Measurements from ENCODE around the gene USP15.

Gene USP15

GRCh38 chr12:62250671-62251608 is 9.3 kb upstream of the USP15 start:
- Histone ChIP-seq H3K9ac (ENCODE audit: low read depth, low read length) (no peak overlapping the region), H3K36me3 (ENCODE audit: insufficient read depth, low read length) (no peaks in the 10 kb centered on the region), H3K4me1 (ENCODE audit: insufficient read depth, low read length) (peaks cover 11% of the 10 kb centered on the region), H3K79me2 (ENCODE audit: insufficient read depth, low read length) (no peaks in the 10 kb centered on the region), H4K20me1 (ENCODE audit: insufficient read depth, low read length) (no peaks in the 10 kb centered on the region), H3K4me3 (ENCODE audit: low read depth in 1 of 2, low read length in 2 of 2) (no peak overlapping the region), H3K27ac (ENCODE audit: low read length) (no peak overlapping the region), H3K27me3 (ENCODE audit: insufficient read depth, low read length, poor library complexity) (no peaks in the 10 kb centered on the region), H3K9me3 (ENCODE audit: insufficient read depth, low read length, severe bottlenecking) (no peaks in the 10 kb centered on the region), H3K4me2 (ENCODE audit: insufficient read depth, low read length) (no peak overlapping the region; the same call in 1 of the 2 replicates), H2AFZ (ENCODE audit: low read depth, low read length) (no peak overlapping the region)
- TF ChIP-seq EZH2 (IDR thresholded peaks at IDR 0.05; ENCODE audit: borderline replicate concordance, low read depth, low read length, severe bottlenecking), result no peak
- no peak for TF ChIP-seq CTCF (IDR thresholded peaks at IDR 0.05; ENCODE audit: borderline replicate concordance, extremely low read depth, low read length, poor library complexity, severe bottlenecking)
- ATAC-seq (ENCODE audit: insufficient read depth, low read depth), result peak; percentile 44; the same call in 2 of the 3 replicates
- DNase-seq, result no peak

- no peak for TF ChIP-seq EZH2 (IDR thresholded peaks at IDR 0.05; ENCODE audit: borderline replicate concordance, low read depth, low read length, severe bottlenecking)
- no peak for TF ChIP-seq CTCF (IDR thresholded peaks at IDR 0.05; ENCODE audit: borderline replicate concordance, extremely low read depth, low read length, poor library complexity, severe bottlenecking)
- no peaks in the 10 kb centered on the region for H3K9me3 ChIP-seq (ENCODE audit: insufficient read depth, low read length, severe bottlenecking)
- H3K27ac ChIP-seq (ENCODE audit: low read length), result no peak overlapping the region
- H4K20me1 ChIP-seq (ENCODE audit: insufficient read depth, low read length), result no peaks in the 10 kb centered on the region
- no peaks in the 10 kb centered on the region for H3K36me3 ChIP-seq (ENCODE audit: insufficient read depth, low read length)
- no peak overlapping the region for H2AFZ ChIP-seq (ENCODE audit: low read depth, low read length)
- no peaks in the 10 kb centered on the region for H3K79me2 ChIP-seq (ENCODE audit: insufficient read depth, low read length)
- no peak for ATAC-seq (ENCODE audit: insufficient read depth, low read depth)
- H3K4me2 ChIP-seq (ENCODE audit: insufficient read depth, low read length), result no peak overlapping the region
- no peak for DNase-seq
- H3K4me1 ChIP-seq (ENCODE audit: insufficient read depth, low read length), result peaks cover 11% of the 10 kb centered on the region
- no peaks in the 10 kb centered on the region for H3K27me3 ChIP-seq (ENCODE audit: insufficient read depth, low read length, poor library complexity)
- no peak overlapping the region for H3K4me3 ChIP-seq (ENCODE audit: low read depth in 1 of 2, low read length in 2 of 2)
- no peak overlapping the region for H3K9ac ChIP-seq (ENCODE audit: low read depth, low read length)
Measured at GRCh38 chr12:62251609-62251958, 8.6 kb upstream of the USP15 start.

- H3K9me3 ChIP-seq (ENCODE audit: insufficient read depth, low read length, severe bottlenecking), result no peaks in the 10 kb centered on the region
- H2AFZ ChIP-seq (ENCODE audit: low read depth, low read length), result no peak overlapping the region
- ATAC-seq (ENCODE audit: insufficient read depth, low read depth), result no peak
- no peaks in the 10 kb centered on the region for H3K79me2 ChIP-seq (ENCODE audit: insufficient read depth, low read length)
- no peaks in the 10 kb centered on the region for H4K20me1 ChIP-seq (ENCODE audit: insufficient read depth, low read length)
- H3K4me1 ChIP-seq (ENCODE audit: insufficient read depth, low read length), result peaks cover 11% of the 10 kb centered on the region
- no peak overlapping the region for H3K4me2 ChIP-seq (ENCODE audit: insufficient read depth, low read length)
- no peak for DNase-seq
- H3K27ac ChIP-seq (ENCODE audit: low read length), result no peak overlapping the region
- H3K36me3 ChIP-seq (ENCODE audit: insufficient read depth, low read length), result no peaks in the 10 kb centered on the region
- H3K4me3 ChIP-seq (ENCODE audit: low read depth in 1 of 2, low read length in 2 of 2), result no peak overlapping the region
- no peak overlapping the region for H3K9ac ChIP-seq (ENCODE audit: low read depth, low read length)
- H3K27me3 ChIP-seq (ENCODE audit: insufficient read depth, low read length, poor library complexity), result no peaks in the 10 kb centered on the region
- TF ChIP-seq CTCF (IDR thresholded peaks at IDR 0.05; ENCODE audit: borderline replicate concordance, extremely low read depth, low read length, poor library complexity, severe bottlenecking), result no peak
- no peak for TF ChIP-seq EZH2 (IDR thresholded peaks at IDR 0.05; ENCODE audit: borderline replicate concordance, low read depth, low read length, severe bottlenecking)
Measured at GRCh38 chr12:62252576-62252975, 7.6 kb upstream of the USP15 start.

Measured in DND-41 (cell line).